HG03060 (cell line): ENCODE results near the gene BIRC5.
"Not testable (repeated sequence)": the region's sequence is repeated elsewhere in the genome, so short reads cannot be mapped to it uniquely, and the experiment has no call there.

Experiments
- ATAC-seq: cut with Tn5 transposase; IDR thresholded peaks from one replicate; pipeline ENCODE4 v1.9.1; 2021; ENCODE audit warnings: low read depth, moderate number of reproducible peaks; ENCODE audit not compliant: unreplicated experiment

BIRC5 gene

DNA sequence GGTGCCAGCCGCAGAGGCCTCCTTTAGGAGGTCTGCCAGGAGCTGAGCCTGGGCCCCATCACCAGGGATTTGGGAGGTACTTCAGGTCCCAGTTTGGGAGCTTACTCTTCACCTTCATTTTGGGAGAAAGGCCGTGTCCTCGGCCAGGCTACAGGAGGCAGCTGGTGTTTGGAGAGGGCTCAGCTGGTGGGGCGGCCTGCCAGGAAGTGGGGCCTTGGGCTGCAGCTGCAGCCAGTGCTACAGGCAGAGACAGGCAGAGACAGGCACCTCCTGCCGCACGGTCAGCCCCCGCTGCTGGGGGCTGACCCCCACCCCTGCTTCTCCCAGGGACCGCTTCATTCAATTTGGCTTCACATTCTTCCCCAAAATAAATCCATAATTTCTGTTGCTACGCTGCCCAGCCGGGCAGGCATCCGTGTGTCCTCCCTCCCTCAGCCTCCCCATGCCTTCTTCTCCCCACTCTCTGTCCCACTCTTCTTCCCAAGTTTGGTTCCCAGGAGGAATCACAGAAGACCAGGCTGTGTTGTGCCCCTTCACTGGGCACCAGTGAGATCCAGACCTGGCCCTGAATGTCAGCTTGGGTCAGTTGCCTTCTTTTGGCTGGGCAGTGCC is 23.5 kb downstream of the BIRC5 start:
- no peak for ATAC-seq

DNA sequence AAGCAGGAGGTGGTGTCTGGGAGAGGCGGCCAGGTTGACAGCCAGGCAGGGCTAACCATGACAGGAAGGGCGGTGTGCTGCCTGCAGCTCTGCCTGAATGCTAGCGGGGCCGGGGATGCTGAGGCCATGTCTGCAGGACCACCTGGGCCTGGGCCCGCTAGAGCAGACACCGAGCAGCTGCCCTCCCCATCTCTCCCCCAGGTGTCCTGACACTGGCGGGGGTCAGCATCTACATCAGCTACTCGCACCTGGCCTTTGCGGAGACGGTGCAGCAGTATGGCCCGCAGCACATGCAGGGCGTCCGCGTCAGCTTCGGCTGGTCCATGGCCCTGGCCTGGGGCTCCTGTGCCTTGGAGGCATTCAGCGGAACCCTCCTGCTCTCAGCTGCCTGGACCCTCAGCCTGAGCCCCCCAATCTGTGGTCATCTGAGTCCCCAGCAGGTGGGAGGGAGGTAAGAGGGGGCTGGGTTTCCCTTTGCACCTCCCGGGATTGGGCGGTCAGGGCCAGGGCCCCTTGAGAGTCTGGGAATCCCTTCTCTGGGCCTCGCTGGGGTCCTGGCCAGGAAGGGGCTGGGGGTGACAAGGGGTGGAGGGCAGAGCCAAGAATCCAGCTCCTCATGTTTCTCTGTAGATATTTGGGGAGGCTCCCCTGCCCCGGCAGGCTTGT is 24.9 kb downstream of the BIRC5 start:
- ATAC-seq: no peak

DNA sequence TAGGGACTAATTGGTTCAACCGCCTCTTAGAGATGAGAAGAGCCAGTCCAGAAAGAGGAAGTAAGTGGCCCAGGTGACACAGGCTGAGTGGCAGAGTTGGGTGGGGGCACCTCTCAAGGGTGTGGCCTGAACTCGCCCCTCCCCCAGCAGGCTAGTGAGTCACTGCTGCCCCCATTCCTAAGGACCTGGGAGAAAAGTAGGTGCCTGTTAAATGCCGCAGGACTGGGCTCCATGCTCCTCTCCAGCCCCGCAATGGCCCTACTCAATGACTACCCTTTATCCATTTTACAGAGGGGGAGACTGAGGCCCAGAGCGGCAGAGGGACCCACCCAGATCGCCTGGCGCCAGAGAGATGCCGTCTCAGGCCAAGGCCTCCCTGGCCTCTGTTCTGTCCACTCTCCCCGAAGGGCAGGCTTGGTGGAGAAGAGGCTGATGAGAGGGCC is 25.5 kb downstream of the BIRC5 start:
- ATAC-seq: no peak

DNA sequence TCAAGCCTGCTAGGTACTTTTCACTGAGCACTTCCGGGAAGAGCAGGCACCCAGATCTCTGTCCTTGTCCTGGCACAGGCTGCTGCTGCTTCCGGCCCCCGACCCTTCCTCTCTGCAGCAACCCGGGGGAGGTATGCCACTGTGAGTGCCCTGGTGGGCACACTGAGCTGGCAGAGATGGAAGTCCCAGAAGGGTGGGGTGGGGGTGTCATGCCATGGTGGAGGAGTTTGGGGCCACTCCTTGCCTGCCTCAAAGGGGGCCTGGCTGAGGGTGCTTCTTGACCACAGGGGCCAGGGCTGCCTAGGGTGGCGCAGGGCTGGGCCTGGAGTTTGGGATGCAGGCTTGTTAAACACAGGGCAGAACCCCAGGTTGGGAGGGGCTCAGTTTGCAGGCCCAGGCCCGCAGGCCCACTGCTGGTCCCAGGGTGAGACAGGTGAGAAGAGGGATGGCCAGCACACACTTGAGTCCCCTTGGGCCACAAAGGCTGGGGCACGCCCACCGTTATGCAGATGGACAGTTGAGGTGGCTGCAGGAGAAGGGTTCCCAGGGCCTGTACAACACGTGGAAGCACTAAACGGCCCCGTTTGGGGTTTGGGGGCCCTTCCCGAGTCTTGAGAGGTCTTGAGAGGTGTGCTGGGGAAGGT is 26.1 kb downstream of the BIRC5 start:
- ATAC-seq: no peak

DNA sequence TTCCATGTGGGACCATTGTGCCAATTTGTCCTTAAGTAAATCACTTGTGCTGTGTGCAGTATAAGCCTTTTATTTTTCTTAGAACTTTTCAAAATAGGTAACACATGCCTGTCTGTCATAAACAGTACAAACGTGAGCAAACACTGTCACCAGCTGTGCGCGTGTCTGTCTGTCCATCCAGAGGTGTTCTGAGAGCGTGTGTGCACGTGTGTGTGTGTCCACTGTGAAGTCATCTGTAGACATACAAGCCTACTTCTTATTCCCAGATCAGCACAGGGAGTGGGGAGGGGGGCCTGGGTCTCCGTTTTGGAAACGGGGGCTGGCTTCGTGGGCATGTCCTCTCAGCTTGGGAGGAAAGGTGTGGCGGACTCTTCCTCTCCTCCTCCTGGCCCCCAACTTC is 26.8 kb downstream of the BIRC5 start:
- ATAC-seq: no peak

DNA sequence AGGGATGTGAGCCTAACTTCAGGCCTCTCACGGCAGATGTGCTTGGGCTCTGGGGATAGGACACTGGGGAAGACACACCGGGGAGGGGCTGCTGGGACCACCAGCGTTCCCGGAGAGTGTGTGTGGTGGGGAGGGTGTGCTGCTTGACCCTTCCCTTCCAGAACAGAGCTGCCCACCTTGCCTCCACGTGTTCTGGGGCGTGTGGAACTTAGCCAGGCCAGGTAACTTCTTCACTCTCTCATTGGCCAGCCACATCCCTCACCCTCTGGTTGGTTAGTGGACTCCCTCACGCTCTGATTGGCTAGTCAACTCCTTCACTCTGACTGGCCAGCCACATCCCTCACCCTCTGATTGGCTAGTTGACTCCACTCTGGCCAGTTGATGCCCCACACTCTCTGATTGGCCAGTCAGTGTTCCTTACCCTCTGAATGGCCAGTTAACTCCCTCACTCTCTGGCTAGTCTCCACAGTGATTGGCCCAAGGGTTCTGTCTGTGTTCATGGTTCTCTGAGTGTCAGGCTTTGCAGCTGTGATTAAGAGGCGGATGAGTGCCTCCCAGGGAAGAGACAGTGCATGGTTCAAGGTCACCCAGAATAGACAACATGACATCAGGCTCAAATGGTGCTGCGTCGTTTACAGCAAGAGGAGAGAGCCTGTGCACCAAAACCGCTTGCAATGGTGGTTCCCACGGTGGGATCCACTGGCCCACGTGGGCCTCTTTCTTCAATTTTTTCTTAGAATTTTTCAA is 27.4 kb downstream of the BIRC5 start:
- ATAC-seq: no peak

DNA sequence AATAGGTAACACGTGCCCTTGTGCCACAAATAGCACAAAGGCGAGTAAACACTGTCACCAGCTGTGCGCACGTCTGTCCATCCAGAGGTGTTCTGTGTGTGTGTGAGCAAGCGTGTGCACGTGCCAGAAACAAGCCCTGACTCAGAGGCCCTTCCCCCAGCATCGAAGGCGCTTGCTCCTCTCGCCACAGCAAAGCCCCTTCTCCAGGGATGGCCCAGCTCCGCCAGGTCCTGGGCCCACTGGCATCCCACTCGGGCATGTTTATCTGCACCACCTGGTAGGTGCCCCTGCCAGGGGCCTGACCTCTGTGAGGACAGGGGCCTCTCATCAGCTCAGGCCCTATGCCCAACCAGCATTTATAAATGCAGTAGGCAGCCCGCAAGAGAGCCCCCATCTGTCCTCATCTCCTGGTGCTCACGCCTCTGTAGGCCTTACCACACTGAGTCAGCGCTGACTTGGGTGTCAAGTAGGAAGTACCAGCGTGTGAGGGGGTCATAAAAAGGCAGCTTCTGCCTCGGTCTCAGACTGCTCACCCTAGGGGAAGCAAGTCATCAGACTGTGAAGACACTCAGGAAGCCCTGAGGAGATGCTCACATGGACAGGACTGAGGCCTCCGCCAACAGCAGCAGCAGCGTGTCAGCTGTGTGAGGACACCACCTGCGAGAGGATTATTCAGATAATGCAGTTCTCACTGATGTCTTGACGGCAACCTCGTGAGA is 28.1 kb downstream of the BIRC5 start:
- no peak for ATAC-seq

DNA sequence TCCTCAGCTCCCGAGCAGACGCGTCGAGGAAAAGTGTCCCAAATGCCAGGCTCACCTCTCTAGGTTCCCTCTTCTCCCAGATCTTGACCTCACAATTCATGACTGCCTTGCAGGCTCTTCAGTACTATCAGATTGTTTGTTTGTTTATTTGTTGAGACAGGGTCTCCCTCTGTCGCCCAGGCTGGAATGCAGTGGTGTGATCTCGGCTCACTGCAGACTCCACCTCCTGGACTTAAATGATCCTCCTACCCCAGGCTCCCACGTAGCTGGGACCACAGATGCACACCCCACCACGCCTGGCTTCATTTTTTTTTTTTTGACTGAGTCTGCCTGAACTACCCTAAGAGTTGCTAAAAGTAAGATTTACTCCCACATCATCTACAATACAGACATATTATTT is 33.3 kb downstream of the BIRC5 start:
- no peak for ATAC-seq

DNA sequence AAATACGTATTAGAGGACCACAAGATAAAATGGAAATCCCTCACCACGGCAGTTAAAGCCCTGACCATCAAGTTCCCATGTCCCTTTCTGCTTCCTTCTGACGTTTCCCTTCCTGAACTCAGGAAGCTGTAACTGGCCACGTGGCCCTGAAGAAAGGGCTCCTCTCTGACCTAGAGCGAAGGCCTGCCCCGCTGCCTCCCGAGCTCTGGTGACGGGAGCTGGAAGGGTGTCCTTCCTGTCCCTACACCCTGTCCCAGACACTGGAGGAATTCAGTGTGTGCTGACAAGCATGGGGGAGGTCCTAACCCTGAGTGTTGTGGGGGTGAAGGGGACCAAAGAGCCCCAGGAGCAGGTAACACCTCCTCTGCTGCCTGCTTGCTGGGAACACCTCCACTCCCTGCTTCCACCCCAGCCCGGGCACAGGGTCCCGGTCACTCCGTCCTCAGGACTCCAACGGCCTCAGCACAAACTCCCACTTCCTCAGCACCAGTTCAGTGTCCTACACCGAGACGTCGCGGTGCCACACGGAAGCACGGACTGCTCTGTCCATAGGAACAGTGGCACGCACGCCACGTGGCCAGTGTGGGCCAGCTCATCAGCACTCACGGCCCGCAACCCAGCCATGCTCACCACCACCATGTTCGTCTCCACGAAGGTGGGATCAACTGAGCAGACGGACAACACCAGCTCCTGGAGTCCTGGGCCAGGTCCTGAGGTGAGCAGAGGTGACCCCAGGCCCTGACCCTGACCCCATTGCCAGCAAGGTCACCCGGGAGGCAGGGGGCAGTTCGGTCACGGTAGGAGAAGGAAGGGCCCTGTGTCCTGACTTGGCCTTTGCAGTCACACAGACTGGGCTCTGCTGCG is 34.2 kb downstream of the BIRC5 start:
- no peak for ATAC-seq

DNA sequence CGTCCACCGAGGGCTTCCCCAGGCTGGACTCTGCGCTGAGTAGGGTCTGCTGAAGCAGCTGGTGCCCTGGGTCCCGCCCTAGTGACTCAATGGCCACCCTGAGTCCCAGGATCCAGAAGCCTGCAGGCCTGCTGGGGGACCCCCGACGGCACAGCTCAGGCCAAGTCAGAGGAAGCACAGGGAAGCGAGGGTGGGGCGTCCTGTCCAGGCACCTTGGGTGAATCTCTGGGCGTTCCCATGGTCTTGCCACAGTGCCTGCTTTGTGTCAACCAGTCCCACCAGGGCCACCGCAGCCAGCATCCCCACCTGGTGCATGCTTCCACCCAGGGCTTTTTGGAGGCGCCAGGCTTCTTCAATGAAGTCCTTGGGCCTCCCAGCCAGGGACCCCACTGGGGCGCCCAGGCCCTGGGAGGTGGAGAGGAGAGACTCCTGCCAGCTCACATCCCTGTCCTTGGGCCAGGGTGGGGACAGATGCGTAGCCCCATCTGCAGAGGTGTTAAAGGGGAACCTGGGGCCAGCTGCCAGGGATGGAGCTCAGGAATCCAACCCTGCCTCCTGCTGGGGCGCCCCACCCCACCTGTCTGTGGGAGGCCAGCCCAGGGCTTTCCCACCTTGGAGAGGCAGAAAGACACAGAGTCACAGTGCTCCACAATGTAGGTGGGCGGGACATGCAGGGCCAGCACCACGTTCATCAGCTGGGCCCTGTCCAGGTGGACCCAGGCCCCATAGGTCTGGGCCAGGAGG is 35.2 kb downstream of the BIRC5 start:
- no peak for ATAC-seq

DNA sequence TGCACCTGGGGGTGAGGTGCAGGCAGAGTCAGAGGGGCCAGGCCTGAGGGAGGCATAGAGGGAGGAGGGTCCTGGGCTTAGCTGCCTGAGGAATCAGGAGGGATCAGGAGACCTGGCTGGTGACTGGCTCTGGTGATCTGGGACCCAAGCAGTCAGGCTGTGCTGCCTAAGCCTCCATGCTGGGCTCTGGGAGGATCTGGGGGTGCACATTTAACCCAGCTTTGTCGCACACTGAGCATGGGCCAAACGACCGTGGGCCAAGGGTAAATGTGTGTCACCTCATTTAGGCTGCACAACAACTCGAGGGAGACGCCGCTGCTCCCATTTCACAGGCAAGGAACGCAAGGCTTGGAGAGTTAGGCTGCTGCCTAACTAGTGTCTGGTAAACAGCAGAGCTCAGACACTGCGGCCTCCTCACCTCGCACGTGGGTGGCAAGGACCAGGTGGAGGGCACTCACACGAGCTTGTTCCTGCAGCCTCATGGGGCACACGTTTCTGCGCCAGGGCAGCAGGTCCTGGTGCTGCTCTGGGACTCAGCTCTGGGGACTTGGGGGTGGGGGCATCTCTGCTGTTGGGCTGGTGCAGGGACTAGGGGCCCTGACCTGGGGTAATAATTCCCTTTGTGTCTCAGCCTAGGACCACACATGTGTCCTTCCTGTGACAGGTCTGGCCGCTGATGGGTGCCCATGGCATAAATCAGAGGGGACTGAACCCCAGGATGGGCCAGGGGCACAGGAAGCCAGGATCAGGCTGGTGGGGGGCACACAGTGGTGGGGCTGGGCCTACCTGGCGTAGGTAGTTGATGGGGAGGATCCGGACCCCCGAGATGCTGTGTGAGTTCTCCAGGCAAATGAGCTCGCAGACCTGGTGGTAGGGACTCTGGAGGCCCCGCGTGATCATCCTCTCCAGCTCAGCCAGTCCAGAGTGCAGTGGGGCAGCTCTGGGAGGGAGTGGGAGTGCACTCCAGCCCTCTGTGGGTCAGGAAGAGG is 36.1 kb downstream of the BIRC5 start:
- no peak for ATAC-seq

DNA sequence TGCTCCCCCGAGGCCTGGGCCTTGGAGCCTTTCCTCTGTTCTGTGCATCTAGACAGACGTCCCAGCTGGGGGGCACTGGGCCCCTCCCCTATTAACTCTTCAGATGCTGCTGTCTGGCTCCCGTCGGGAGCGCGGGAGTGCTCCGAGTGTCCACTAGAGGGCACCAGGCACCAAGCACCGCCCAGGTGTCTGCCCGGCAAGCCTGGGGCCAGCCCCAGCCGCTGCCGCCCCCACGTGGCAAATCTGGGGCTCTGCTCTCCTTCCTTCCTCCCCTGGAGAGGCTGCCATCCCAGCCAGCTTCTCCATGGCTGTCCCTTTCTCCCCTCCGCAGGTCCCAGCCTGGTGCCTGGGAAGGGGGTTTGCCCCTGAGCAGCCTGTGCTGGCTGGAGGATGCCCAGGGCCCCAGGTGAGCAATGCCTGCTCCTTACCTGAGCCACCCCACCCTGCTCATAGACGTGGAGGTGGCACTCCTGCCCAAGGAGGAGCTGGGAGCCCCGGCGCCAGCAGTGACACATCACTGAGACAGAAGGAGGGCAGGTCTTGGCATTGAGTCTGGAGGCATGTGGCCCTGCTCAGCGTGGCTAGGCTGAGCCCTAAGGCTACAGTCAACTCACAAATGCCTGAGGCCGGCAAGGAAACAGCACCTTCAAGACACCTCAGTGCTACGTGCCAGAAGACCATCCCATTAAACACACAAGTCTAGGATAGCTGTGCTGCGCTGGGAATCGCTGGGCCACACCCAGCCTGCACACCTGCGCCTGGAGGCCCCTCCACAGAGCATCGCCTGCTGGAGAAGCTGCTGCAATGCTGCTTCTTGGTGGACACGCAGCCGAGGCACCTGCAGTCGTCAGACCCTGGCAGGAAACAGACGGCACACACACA is 37.1 kb downstream of the BIRC5 start:
- no peak for ATAC-seq

DNA sequence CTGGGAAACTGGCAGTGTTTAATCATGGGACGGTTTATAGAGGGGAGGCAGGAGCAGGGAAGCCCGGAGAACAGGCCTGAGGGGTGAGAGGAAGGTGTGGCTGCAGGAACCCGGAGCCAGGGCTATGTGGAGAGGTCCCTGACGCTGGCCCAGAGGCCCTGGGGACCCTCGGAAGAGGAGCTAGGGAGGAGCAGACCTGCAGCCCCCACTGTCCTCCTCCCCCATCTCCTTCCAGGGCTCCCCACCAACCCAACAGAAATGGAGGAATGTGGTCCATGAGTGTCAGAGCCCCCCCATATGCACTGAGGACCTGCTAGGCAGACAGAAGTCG is 37.7 kb downstream of the BIRC5 start:
- ATAC-seq: no peak

DNA sequence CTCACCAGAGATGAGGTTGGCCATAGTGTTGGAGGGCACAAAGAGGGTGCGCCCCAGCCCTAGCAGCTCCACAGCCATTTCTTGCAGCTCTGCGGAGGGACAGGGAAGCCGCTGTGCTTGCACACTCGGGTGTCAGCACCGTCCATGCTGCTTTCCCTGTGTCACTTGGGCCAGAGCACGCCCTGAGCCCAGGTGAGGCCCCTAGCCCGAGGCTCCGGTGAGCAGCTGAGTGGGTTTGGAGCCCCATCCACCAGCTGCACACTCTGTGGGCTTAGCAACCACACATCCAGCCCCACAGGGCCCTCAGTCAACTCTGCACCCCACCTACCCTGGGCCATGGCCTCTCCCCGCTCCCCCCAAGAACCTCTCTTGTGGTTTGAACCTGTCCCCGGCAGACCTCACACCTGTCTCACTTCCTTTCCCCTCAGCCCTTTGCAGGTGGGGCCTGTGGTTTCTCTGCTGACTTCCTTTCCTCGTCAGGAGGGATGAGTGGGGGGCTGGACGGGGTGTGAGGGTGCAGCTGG is 38.1 kb downstream of the BIRC5 start:
- no peak for ATAC-seq

DNA sequence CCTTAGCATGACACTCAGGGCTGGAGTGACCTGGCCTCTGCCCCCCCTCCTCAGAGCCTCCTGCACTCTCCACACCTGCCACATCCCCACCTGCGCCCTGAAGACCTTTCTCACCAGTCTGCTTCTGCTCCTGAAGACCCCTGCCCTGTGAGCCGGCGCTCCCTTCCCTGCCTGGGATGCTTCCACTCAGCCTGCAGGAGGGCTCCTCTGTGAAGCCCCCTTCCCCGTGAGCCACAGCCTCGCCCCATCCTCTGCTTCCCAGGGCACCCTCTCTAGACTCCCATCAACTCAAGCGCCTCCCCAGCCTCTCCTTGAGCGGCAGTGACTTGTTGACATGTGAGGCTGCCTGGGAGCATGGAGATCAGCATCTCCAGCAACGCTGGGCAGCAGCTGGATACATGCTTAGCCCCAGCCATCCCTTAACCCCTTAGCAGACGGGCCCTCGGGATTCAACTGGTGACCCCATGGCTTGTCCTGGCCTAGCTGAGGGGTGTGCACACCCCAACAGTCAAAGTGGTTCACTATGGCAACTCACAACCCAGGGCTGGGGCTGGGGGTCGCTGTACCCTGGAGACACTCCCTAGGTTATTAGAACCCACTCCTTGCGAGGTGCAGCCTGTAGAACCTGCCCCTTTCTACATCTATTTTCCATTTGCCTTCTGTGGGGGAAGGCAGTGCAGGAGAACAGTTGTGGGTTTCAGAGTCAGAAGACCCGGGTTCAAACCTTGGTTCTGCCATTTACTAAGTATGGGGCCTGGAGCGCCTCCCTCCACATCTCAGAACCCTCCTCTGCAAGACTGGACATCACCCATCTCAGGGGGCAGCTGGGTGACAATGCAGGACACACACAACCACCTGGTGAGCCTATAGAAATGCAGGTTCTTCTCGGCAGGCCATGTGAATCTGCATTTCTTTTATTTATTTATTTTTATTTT is 38.9 kb downstream of the BIRC5 start:
- ATAC-seq: no peak

DNA sequence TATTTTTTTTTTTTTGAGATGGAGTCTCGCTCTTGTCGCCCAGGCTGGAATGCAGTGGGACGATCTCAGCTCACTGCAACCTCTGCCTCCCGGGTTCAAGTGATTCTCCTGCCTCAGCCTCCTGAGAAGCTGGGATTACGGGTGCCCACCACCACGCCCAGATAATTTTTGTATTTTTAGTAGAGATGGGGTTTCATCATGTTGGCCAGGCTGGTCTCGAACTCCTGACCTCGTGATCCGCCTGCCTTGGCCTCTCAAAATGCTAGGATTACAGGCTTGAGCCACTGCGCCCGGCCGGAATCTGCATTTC is 39.5 kb downstream of the BIRC5 start:
- ATAC-seq: not testable (repeated sequence)
